ENCODE data around the gene HMHB1. TPM values are rescaled to one million over a fixed set of nuclear protein-coding genes. Genes with fewer than 3 reads are reported as not detected.

The HMHB1 gene
- not detected for polyA plus RNA-seq (ENCODE audit: insufficient read depth in 1 of 5, insufficient read length in 5 of 5, low replicate concordance in 1 of 5)
- long read RNA-seq, donor 1, result 0 reads
- long read RNA-seq, donor 2, result 0 reads
- long read RNA-seq, donor 3, result 0 reads
- long read RNA-seq, donor 4, result 0 reads
- long read RNA-seq, donor 5, result 0 reads
- long read RNA-seq, donor 6, result 0 reads
- long read RNA-seq, donor 7, result 0 reads
- long read RNA-seq, donor 8, result 0 reads

DNA sequence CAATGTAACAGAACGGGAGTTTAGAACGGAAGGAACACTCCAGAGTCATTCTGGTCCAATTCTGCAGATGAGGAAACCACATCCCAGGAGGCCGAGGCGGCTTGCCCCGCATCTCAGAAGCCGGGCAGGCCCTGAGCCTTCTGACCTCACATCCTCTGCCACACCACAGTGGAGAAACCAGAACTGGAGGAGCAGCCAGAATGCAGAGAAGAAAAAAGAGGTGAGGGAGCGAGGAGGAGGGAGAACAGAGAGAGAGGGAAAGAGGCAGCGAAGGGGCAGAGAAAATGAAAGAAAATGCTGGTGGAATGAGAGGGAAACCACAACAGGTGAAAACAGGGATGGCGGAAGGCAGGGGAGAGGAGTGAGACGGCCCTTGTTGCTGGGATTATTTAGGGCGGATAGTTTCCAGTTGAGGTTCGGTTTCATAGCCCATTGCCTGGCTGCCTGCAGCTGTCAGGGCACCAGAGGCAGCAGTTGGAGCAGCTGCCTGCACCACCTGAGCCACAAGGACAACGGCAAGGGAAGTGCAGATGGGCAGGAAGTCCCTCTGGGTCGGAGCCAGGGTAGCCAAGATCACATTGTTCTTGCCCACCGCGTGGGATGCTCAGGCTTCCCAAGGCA, at the start of gene HMHB1:
Gene HMHB1 (plus strand): TSS at position 77 of the 621 bp plus-strand sequence.
- DNase-seq, result no peak

DNA sequence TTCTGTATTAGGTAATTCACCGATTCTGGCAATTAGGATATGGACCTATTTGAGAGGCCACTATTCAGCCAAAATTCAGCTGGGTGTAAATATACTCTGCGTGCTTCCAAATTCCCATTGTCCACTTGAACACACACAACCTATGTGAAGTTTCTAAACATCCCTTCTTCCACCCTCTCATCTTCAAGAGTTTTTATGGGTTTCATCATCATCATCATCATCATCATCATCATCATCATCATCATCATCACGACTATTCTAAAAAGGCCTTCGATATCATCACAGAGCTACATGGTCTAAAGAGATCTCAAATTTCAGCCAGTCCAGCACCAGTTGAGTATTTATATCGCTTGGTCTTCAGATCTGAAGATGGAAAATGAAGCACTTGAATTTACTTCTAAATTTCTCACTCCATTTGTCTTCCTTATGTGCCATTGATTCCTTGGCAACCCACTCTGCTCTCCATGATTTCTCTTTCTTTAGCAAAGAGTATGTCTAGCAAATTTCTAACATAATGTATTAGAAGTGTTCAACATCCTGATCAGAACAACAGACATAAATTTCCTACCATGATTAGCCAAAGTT, 49.2 kb upstream of the HMHB1 start:
- DNase-seq, result no peak

DNA sequence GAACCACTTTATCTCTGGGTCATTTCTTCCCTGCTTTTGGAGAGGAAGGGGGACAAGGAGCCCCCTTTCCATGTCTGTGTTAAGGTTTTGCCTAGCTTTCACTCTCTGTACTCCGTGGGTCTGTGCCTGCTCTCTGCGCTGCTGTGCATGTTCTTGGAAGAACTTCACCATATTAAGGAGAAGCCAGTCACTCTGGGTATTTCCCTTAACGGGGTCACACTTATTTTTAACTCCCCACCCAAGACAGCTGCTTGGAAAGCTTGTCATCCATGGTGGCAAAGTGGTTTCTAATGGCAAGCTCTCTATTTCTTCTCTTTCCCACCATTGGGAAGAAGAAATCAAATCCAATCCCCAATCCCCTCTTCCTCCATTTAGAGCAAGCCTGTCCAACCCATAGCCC, 44.8 kb upstream of the HMHB1 start:
- DNase-seq, result no peak

DNA sequence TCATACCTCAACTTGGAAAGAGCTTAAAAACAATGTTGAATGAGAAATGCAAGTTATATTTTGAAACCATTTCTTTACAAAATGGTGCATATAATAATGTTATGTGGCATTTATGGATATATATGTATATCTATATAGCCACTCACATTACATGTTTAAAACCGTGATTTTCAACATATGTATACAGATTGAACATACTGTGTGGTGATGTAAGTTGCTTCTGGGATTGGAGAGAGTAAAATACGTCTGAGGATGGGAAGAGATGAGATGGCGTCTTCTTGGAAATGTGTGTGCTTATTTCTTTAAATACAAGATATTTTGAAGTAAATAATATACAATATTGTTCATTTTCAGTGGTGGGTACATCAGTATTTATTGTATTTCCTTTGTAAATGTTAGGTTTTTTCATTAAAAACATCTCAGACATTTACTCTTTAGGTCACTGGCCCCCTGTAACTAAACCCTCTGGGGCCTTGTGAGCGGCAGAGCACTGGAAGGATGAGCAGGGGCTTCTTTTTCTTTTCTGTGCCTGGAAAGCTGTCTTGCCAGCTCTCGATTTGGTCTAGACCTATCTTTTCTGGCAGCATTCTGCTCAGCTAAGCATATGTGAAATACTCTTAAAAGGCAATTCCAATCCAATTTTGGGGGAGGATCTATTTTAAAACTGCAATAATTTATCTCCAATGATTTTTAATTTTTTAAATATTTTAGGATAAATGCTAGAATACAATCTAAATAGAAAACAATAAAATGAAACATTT, 42.8 kb upstream of the HMHB1 start:
- DNase-seq, result no peak

DNA sequence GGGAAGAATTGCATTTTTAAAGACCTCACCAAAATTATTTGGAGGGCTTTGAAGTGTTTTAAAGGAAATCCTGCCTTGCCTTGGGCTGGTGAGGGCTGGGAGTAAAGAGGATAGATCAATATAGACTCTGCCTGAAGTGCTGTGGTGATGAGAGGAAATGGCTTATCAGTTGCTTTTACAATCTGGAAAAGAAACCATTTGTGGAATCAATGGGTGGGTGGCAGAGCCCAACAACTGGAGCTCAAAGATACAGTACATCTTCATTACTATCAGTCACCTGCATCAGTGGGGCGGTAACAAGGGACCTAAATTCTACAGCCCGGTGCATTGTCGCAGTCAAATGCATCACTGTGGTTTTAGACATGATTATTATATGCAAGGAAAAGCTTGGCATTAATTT, 41.5 kb upstream of the HMHB1 start:
- no peak for DNase-seq

DNA sequence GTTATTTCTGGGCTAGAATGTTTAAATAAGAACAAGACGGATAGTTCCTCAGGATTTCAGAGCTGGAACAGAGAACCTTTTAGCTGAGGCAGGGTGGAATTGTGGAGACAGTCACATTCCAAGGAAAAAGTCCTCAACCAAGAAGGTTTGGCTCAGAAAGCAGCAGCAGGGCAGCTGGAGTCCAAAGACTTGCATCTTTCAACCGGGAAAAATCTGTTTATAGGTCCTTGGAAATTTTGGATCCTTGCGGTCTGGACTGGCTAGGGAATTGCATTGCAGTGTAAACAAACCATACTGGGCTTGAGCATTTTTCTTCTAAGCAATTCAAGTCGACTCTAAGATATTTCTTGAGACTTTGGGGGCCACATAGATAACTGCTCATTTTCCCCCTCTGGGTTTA, 40.8 kb upstream of the HMHB1 start:
- no peak for DNase-seq

DNA sequence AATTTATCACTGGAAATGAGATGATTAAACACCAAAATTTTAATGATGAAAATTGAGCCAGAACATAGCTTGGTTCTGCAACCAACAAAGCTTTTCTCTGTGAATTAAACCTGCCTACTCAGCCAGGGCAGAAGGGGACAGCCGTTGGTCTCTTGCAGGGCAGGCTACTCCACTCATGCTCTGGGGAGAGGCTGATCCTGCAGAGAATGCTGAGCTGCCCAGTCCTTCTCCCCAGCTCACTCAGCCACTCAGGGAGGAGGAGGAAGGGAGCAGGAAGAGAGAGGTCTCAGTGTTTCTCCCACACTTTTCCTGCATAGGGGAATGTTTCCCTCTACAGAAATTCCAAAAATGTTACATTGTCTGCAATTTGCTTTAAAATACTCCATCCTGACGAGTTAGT, 40.4 kb upstream of the HMHB1 start:
- DNase-seq, result no peak

DNA sequence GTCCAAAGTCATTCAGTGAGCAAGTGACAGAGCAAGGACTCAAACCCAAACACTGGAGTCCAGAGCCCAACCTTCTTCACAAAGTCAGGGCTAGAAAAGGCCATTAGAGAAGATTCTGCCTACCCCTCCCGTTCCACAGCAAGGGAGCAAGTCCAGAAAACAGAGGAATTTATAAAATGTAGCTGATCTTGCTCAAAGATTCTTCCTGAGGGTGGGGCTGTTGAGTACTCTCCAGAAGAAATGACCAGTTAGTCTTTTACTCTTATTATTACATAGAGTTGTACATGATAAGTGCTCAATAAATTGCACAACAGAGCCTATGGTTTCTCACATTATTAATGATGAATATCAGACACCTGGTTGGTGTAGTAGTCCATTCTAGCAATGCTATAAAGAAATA, 39.3 kb upstream of the HMHB1 start:
- no peak for DNase-seq

DNA sequence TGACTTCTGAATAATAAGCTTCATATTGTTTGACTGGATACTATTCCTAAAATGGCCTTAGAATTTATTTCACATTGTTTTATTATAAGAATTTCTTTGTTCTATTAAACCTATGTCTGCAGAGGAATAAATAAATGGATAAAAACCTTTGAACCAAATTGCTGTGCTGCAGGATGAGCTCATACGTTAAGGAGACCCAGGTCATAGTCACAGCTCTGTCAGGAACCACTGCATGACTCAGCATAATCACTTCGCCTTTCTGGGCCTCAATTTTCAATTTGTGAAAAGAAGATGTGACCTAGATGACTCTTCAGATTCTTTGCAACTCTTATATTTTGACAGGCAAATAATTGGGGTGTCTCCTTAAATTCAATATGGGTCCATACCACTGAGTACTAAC, 36.7 kb upstream of the HMHB1 start:
- DNase-seq, result no peak

DNA sequence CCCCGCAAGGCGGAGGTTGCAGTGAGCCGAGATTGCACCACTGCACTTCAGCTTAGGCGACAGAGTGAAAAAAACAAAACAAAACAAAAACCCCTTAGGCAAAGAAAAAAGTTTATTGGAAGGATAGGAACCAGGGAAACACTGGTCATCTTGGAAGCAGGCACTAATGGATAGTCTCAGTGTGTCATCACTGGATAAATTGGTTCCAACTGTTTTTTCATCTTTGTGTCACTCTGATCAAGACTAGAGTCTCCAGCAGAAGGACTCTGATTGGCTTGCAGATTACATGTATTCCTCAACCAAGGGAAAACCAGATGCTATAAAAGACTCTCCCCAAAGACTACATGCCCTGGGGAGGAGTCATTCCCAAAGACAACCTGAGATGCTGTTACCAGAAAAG, 35.0 kb upstream of the HMHB1 start:
- DNase-seq, result no peak

DNA sequence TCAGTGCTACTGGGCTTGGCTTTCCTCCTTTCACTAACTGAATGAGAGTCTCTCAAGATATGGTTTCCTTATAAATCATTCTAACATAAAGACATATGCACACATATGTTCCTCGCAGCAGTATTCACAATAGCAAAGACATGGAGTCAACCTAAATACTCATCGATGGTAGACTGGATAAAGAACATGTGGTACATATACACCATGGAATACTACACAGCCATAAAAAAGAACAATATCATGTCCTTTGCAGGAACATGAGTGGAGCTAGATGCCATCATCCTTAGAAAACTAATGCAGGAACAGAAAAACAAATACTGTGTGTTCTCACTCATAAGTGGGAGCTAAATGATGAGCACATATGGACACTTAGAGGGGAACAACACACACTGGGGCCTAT, 32.5 kb upstream of the HMHB1 start:
- no peak for DNase-seq

DNA sequence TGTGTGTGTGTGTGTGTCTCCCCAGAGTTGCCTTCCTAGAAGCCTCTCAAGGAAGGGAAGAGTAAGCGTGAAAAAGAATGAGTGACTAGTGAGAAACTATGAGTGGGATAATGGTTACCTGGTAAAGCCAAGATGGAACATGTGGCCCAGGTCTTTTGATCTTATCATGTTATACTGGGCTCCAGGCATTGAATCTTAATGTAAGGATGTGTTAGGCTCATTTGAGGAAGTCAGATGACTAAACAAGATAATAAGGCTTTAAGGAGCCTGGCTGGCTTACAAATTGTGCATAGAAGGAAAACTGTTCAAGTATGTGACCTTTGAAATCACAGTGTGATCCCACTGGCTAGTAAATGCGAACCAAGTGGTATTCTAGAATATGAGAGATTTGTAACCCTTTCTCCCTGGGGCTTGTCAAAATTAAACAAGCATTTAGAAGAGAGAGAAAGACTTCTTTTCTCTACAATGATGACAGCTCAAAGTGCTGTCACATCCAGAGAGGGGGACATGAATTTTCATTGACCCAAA, 29.9 kb upstream of the HMHB1 start:
- DNase-seq, result no peak

DNA sequence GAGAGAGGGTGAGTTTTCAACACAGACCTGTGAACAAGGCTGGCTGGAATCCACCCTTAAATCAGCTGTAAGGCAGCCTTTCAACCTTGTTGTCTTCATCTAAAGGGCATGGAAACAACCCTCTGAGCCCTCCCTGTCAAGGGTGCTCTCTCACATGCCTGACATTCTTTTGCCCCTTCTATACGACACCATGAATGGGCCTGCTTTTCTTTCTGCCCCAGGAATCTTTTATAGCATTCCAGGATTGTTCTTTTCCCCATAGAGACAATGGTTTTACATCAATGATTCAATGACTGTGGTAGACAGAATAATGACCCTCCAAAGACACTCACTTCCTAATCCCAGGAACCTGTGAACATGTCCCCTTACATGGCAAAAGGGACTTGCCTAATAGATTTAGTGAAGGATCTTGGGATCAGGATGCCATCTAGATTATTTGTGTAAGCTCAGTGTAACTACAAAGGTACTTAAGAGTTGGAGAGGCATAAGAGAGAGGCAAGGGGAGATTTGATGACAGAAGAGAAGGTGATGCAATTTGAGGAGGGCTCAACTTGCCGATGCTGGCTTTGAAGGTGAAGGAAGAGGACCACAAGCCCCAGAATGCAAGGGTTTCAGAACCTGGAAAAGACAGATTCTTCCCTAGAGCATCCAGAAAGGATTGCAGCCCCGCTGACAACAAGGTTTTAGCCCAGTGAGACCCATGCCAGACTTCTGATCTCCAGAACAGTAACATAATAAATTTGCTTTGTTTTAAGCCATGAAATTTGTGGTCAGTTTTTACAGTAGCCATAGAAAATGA, 29.2 kb upstream of the HMHB1 start:
- DNase-seq, result no peak

DNA sequence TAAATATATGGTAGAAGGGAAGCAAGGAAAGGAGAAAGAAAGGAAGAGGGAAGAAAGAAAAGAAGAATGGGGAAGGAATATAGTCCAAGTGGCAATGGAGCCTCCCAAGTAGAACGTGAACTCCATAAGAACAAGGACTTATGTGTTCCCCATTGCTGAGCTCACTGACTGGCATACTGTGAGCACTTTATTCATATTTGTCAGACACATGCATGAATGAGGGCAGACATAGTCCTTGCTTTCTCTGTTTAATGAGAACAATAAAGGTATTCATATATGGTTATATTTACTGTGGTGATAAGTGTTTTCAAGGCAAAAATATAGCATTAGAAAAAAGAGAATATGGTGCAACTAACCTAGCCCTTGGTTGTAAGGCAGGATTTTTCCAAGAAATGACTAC, 23.6 kb upstream of the HMHB1 start:
- DNase-seq, result no peak

DNA sequence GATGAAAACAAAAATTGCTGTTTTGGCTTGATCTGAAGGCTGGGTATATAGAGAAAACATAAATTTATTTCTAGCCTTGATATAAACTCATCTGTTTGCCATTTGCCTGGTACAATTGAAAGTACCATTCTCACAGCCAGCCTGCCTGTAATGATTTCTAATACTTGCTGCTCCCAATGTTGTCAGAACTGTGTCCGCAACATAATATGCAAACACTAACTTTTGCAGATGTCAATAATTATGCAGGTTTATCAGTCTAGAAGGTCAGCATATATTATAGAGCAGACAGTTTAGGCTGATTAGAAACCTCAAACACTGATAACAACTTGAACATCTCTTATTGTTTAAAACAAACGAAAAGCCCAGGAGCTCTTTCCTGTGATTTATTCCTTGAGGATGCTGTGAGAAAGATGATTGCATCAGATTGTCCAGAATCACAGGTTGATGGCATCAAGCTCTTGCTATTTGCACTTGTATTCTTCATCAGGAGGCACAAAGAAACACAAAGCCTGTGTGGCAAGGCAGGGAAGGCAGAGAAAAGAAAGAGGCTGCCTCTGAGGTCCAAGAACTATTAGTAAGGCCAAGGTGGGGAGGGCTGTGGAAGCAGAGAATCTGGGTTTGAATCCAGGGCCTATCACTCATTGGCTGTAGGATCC, 21.4 kb upstream of the HMHB1 start:
- no peak for DNase-seq

DNA sequence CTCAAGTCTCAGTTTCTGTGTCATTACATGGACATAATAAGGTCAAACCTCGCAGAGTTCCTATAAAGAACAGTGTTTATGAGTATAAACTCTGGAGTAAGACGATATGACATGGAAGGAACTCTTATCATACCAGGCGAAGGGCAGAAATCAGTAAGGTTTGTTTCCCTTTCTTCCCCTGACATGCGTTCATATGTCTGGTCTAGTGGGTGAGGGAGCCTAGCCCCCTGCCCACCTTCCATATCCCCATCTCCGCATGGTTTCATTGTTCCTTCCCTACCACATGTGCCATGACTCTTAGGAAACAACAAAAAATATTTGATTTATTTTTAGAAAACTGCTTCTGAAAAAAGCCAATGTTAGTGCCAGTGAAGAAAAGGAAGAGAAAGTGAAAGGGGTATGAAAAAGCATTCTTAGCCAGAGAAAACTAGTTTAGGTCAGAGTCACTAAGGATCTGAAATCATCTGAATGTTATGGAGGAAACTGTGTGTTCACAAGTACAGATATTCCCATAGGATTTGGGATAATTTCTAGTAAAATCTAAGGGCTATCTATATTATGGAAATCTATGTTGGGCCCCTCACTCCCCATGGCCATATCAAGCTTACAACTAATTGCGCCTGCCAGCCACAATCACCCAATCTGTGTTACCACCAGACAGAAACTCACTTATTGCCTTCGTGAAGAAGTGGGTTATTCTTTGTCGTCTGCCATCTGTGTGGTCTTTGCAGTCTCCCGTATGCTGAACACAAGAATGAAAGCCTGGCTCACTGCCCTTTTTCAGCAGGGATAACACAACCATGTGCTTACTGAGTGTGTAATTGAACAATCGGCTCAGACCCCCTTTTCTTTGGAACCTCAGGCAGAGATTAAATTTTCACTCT, 19.9 kb upstream of the HMHB1 start:
- DNase-seq, result peak in 1 of 2 donors; percentile 44

DNA sequence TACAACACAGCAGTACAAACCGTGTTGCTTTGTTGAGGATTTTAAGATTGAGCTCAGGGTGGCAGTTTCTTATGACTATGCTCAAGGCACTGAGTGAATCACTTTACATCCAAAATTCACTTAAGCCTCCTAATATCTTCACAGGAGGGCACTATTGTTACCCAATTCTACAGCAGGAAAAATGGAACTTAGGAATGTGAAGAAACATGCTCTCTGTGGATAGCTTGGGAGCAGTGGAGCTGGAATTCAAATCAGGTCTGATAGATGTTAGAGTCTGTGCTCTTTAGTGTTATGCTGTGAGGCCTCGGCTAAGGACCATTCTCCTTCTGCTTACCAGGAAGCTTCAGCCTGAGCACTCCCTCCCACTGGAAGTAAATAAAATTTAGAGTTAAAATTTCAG, 18.7 kb upstream of the HMHB1 start:
- DNase-seq, result no peak

DNA sequence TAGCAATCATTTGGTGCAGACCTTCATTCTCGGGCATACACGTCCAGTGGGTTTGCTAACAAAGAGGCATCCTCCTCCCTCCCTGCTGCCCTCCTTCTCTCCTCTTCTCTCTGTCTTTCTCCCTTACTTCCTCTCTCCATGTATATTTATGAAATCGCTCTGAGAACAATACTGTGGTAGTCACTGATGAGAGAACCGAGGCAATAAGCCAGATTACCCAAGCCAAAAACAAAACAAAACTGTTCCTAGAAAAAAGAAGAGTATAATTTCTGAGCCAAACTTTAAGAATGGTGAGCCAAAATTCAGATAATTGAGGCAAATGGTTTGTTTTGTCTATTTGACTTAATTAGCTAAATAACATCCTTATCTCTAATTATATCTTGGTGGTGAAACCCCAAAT, 15.8 kb upstream of the HMHB1 start:
- DNase-seq, result no peak

DNA sequence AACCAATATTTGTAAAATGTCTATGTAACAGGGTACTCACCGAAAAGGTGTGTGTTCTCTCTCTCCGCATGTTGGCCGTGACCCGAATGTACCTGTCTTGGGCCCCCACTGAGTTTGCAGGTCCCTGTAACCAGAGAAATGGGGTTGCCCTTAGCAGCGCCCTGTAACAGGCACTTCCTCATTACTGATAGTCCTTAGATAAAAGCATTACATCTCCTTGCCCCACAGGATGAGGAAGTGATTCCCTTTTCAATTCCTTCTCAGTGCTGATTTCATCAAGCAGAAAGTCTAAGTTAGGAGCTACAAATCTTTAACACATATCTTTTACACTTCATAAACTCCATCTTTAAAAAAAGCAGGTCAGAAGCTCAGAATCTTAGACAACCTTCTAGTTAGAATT, 15.2 kb upstream of the HMHB1 start:
- DNase-seq, result no peak

DNA sequence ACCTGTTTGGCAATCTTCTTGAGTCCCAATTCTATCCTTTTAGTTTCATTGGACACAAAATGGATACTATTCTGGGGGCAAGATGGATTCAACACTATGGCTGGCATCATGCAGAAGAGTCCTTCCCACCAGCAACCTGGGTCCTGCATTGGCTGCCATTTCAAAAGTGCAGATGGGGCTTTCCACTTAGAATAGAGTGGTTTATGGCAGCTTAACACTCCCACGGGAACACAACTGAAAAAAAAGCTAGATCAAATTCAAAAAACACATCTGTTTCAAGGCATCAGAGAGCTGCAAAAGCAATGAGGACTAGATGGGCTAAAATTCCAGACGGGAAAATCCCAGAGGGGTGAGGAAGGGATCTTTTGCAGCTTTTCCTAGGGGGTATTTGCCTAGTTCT, 11.2 kb upstream of the HMHB1 start:
- DNase-seq, result no peak

Measured in right lung (tissue), 10 donors.